H9 (cell line): ENCODE results near the gene LARP6. TPM values are rescaled to one million over a fixed set of nuclear protein-coding genes. Genes with fewer than 3 reads are reported as not detected.

Experiments
- DNase-seq: peaks from one replicate; pipeline ENCODE4 v3.0.0-alpha.2; 2017
- H2AFZ ChIP-seq: one replicate; pipeline ENCODE4 v1.6.1; 2013; ENCODE audit warnings: mild to moderate bottlenecking, low read length, control low read depth, moderate library complexity
- H2AK5ac ChIP-seq: 2 replicates; pipeline ENCODE4 v1.6.1; 2013; ENCODE audit warnings: low read length, control low read depth, mixed read lengths; ENCODE audit not compliant: insufficient read length
- H2BK120ac ChIP-seq: one replicate; pipeline ENCODE4 v1.6.1; 2013; ENCODE audit warnings: low read depth, mild to moderate bottlenecking, low read length, control low read depth, inconsistent platforms; ENCODE audit not compliant: poor library complexity, severe bottlenecking
- H2BK12ac ChIP-seq: 2 replicates; pipeline ENCODE4 v1.6.1; 2013; ENCODE audit warnings: low read length, control low read depth, mixed read lengths, low read depth; ENCODE audit not compliant: insufficient read length
- H2BK15ac ChIP-seq: 2 replicates; pipeline ENCODE4 v1.6.1; 2013; ENCODE audit warnings: low read depth, low read length, control low read depth
- H2BK20ac ChIP-seq: one replicate; pipeline ENCODE4 v1.6.1; 2013; ENCODE audit warnings: low read depth, mild to moderate bottlenecking, low read length, control low read depth, inconsistent platforms; ENCODE audit not compliant: poor library complexity, severe bottlenecking
- H2BK5ac ChIP-seq: 2 replicates; pipeline ENCODE4 v1.6.1; 2013; ENCODE audit warnings: low read length, control low read depth, mixed read lengths; ENCODE audit not compliant: insufficient read length
- H3K14ac ChIP-seq: 2 replicates; pipeline ENCODE4 v1.6.1; 2013; ENCODE audit warnings: low read length, control low read depth; ENCODE audit not compliant: insufficient read depth
- H3K18ac ChIP-seq: 2 replicates; pipeline ENCODE4 v1.6.1; 2013; ENCODE audit warnings: low read depth, mild to moderate bottlenecking, mixed read lengths, low read length, control low read depth; ENCODE audit not compliant: insufficient read length
- H3K23ac ChIP-seq: 2 replicates; pipeline ENCODE4 v1.6.1; 2013; ENCODE audit warnings: low read length, control low read depth, mixed read lengths, low read depth; ENCODE audit not compliant: insufficient read length
- H3K23me2 ChIP-seq: 2 replicates; pipeline ENCODE4 v1.6.1; 2013; ENCODE audit warnings: low read depth, mild to moderate bottlenecking, mixed read lengths, low read length, control low read depth; ENCODE audit not compliant: insufficient read length, poor library complexity, severe bottlenecking
- H3K27ac ChIP-seq: 2 replicates; pipeline ENCODE4 v1.5.1; 2013; ENCODE audit warnings: low read length, control low read depth, mixed read lengths, low read depth; ENCODE audit not compliant: insufficient read length
- H3K27me3 ChIP-seq: 2 replicates; pipeline ENCODE4 v1.6.1; 2013; ENCODE audit warnings: low read length, control low read depth, inconsistent platforms; ENCODE audit not compliant: insufficient read depth
- H3K4ac ChIP-seq: 2 replicates; pipeline ENCODE4 v1.6.1; 2013; ENCODE audit warnings: low read depth, mild to moderate bottlenecking, control low read depth, inconsistent platforms, low read length, moderate library complexity
- H3K4me1 ChIP-seq: 2 replicates; pipeline ENCODE4 v1.6.1; 2013; ENCODE audit warnings: low read length, control low read depth, inconsistent platforms; ENCODE audit not compliant: insufficient read depth
- H3K4me2 ChIP-seq: 2 replicates; pipeline ENCODE4 v1.6.1; 2013; ENCODE audit warnings: low read length, control low read depth, mixed read lengths; ENCODE audit not compliant: insufficient read length, insufficient read depth
- H3K56ac ChIP-seq: 2 replicates; pipeline ENCODE4 v1.6.1; 2013; ENCODE audit warnings: low read depth, mild to moderate bottlenecking, mixed read lengths, low read length, control low read depth; ENCODE audit not compliant: insufficient read length
- H3K79me1 ChIP-seq: 2 replicates; pipeline ENCODE4 v1.6.1; 2013; ENCODE audit warnings: low read depth, mild to moderate bottlenecking, moderate library complexity, low read length, control low read depth, inconsistent platforms; ENCODE audit not compliant: insufficient read depth, poor library complexity, severe bottlenecking
- H3K79me2 ChIP-seq: 2 replicates; pipeline ENCODE4 v1.6.1; 2013; ENCODE audit warnings: low read length, control low read depth, inconsistent platforms; ENCODE audit not compliant: insufficient read depth
- H3K9ac ChIP-seq: 2 replicates; pipeline ENCODE4 v1.6.1; 2013; ENCODE audit warnings: low read length, control low read depth, mixed read lengths; ENCODE audit not compliant: insufficient read length; ENCODE audit errors: extremely low read depth
- H3K9me3 ChIP-seq: one replicate; pipeline ENCODE4 v1.6.1; 2013; ENCODE audit warnings: low read depth, low read length, inconsistent platforms; ENCODE audit not compliant: control insufficient read depth
- H3T11ph ChIP-seq: one replicate; pipeline ENCODE4 v1.6.1; 2013; ENCODE audit warnings: mild to moderate bottlenecking, low read length, control low read depth, inconsistent platforms
- H4K20me1 ChIP-seq: one replicate; pipeline ENCODE4 v1.6.1; 2013; ENCODE audit not compliant: control insufficient read depth, insufficient read length, insufficient read depth
- H4K5ac ChIP-seq: 2 replicates; pipeline ENCODE4 v1.6.1; 2013; ENCODE audit warnings: low read depth, mild to moderate bottlenecking, mixed read lengths, low read length, control low read depth; ENCODE audit not compliant: insufficient read length
- H4K8ac ChIP-seq: replicated peaks from 2 replicates; pipeline ENCODE4 v1.6.1; 2013; ENCODE audit warnings: low read length, control low read depth, mixed read lengths, low read depth; ENCODE audit not compliant: insufficient read length
- H4K91ac ChIP-seq: 2 replicates; pipeline ENCODE4 v1.6.1; 2013; ENCODE audit warnings: low read depth, mild to moderate bottlenecking, moderate library complexity, mixed read lengths, low read length, control low read depth; ENCODE audit not compliant: insufficient read length
- H3K27ac Mint-ChIP-seq, 3 experiments: 2 replicates in 2 of 3; 3 replicates in 1 of 3; pipeline ENCODE4 v1.8.0; 2020 to 2021; ENCODE audit warnings: mixed read lengths in 3 of 3, mild to moderate bottlenecking in 1 of 3, moderate library complexity in 1 of 3
- H3K27me3 Mint-ChIP-seq: 2 replicates; pipeline ENCODE4 v1.8.0; 2021; ENCODE audit warnings: low read depth, mild to moderate bottlenecking, moderate library complexity, mixed read lengths
- H3K36me3 Mint-ChIP-seq, 3 experiments: 2 replicates in 2 of 3; 3 replicates in 1 of 3; pipeline ENCODE4 v1.8.0; 2020 to 2021; ENCODE audit warnings: low read depth in 3 of 3, mixed read lengths in 3 of 3; ENCODE audit not compliant: insufficient read depth in 1 of 3
- H3K4me1 Mint-ChIP-seq, 2 experiments: 2 replicates each; pipeline ENCODE4 v1.8.0; 2020; ENCODE audit warnings: mixed read lengths in 2 of 2
- H3K4me3 Mint-ChIP-seq, 2 experiments: 2 replicates in 1 of 2; 3 replicates in 1 of 2; pipeline ENCODE4 v1.8.0; 2020 to 2021; ENCODE audit warnings: mild to moderate bottlenecking in 2 of 2, mixed read lengths in 2 of 2, moderate library complexity in 1 of 2
- H3K9me3 Mint-ChIP-seq, 2 experiments: 2 replicates in 1 of 2; 3 replicates in 1 of 2; pipeline ENCODE4 v1.8.0; 2020; ENCODE audit warnings: mild to moderate bottlenecking in 2 of 2, mixed read lengths in 2 of 2, moderate library complexity in 1 of 2
- CTCF ChIP-seq: fragments of 200-600 bp; sonication (generic); conservative IDR thresholded peaks from 3 replicates; pipeline ENCODE4 v1.8.0; 2021; ENCODE audit warnings: antibody characterized with exemption, mild to moderate bottlenecking
- WGBS: extraction: QIAGEN DNeasy Blood & Tissue Kit; methylation state at CpG from one replicate; pipeline ENCODE4 v1.1.7; 2013; ENCODE audit warnings: missing lambda C conversion rate, low lambda C conversion rate, mixed read lengths; ENCODE audit not compliant: insufficient read length; ENCODE audit errors: extremely low coverage; 5-methylcytosine and 5-hydroxymethylcytosine counted together
- total RNA-seq: library from RNA; stranded (reverse); gene quantifications from 2 replicates; pipeline ENCODE4 v1.2.1, GENCODE V29; 2021

The LARP6 gene
- total RNA-seq, 1 experiment from 2014 or later = 18.9 TPM

- Histone ChIP-seq H3K14ac (no peak overlapping the region), H3K23ac (no peak overlapping the region), H4K8ac (no peak overlapping the region), H2BK12ac (no peak overlapping the region), H2BK120ac (no peak overlapping the region), H3K4me1 (no peaks in the 10 kb centered on the region), H3K18ac (no peak overlapping the region), H2BK20ac (no peak overlapping the region), H4K91ac (no peak overlapping the region), H3K79me2 (no peaks in the 10 kb centered on the region), H4K5ac (no peak overlapping the region), H3K4me2 (no peak overlapping the region), H2AFZ (no peak overlapping the region), H3K27ac (no peak overlapping the region), H4K20me1 (no peaks in the 10 kb centered on the region), H2BK5ac (no peak overlapping the region), H2AK5ac (no peak overlapping the region), H3K9me3 (no peaks in the 10 kb centered on the region), H3K4ac (no peak overlapping the region), H3T11ph (no peak overlapping the region), H3K79me1 (no peaks in the 10 kb centered on the region), H2BK15ac (no peak overlapping the region), H3K27me3 (no peaks in the 10 kb centered on the region), H3K56ac (no peak overlapping the region), H3K9ac (no peak overlapping the region), H3K23me2 (no peaks in the 10 kb centered on the region)
- H3K9me3 Mint-ChIP-seq = peaks cover 0 to 4% of the 10 kb centered on the region in 2 experiments; a peak in 2 of 5 replicates
- H3K27ac Mint-ChIP-seq = no peak overlapping the region
- H3K36me3 Mint-ChIP-seq = no peaks in the 10 kb centered on the region
- DNase-seq = no peak
- H3K4me1 Mint-ChIP-seq = peaks cover 7% of the 10 kb centered on the region in 2 experiments
- H3K27me3 Mint-ChIP-seq = no peaks in the 10 kb centered on the region
- H3K4me3 Mint-ChIP-seq = no peak overlapping the region
- no CpG with 5 or more reads among the region's 5 CpGs for WGBS
- no peak for TF ChIP-seq CTCF
Measured at GRCh38 chr15:70823196-70823595, 30.8 kb downstream of the LARP6 start.
